ENCODE results near the gene MED27.

MED27 gene

DNA sequence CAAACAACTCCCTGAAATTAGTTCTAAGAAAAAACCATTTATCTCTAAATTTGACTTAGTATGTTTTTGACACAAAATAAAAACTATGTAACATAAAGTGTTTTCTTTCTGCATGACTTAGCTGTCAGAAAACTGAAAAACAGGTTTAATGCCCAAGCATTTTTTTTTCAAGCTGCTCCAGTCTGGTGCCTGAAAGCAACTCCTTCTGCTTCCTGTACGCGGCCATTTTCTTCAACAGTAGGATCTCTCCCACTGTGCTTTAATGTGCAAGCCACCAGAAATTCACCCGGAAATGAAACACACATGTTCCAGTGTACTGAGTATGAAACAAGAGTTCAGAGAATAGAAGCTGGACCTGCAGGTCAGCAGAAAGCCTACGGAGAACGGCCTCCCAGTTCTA lies 161.2 kb downstream of the MED27 start:
- Histone ChIP-seq H3K36me3 (no peaks in the 10 kb centered on the region), H3K4me1 (ENCODE audit: control insufficient read depth in 1 of 2, insufficient read depth in 1 of 2, low read depth in 1 of 2, low read length in 1 of 2) (no peaks in the 10 kb centered on the region), H3K4me3 (ENCODE audit: low read depth in 1 of 2, low read length in 1 of 2) (no peak overlapping the region), H3K9me3 (no peaks in the 10 kb centered on the region), H3K27me3 (no peaks in the 10 kb centered on the region), H3K27ac (no peak overlapping the region)
- TF ChIP-seq, protein P1, sequence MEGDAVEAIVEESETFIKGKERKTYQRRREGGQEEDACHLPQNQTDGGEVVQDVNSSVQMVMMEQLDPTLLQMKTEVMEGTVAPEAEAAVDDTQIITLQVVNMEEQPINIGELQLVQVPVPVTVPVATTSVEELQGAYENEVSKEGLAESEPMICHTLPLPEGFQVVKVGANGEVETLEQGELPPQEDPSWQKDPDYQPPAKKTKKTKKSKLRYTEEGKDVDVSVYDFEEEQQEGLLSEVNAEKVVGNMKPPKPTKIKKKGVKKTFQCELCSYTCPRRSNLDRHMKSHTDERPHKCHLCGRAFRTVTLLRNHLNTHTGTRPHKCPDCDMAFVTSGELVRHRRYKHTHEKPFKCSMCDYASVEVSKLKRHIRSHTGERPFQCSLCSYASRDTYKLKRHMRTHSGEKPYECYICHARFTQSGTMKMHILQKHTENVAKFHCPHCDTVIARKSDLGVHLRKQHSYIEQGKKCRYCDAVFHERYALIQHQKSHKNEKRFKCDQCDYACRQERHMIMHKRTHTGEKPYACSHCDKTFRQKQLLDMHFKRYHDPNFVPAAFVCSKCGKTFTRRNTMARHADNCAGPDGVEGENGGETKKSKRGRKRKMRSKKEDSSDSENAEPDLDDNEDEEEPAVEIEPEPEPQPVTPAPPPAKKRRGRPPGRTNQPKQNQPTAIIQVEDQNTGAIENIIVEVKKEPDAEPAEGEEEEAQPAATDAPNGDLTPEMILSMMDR (IDR thresholded peaks at IDR 0.05) = no peak

- Histone ChIP-seq H3K4me3 (ENCODE audit: low read depth in 1 of 2, low read length in 1 of 2) (no peak overlapping the region), H3K36me3 (no peaks in the 10 kb centered on the region), H3K4me1 (ENCODE audit: control insufficient read depth in 1 of 2, insufficient read depth in 1 of 2, low read depth in 1 of 2, low read length in 1 of 2) (no peaks in the 10 kb centered on the region), H3K9me3 (no peaks in the 10 kb centered on the region), H3K27ac (no peak overlapping the region), H3K27me3 (no peaks in the 10 kb centered on the region)
- TF ChIP-seq, protein P1 (IDR thresholded peaks at IDR 0.05) = no peak
Measured at GRCh38 chr9:131917009-131917408, 162.7 kb downstream of the MED27 start.

GRCh38 chr9:131915181-131915580 lies 164.5 kb downstream of the MED27 start:
- H3K9me3 ChIP-seq = no peaks in the 10 kb centered on the region
- no peak overlapping the region for H3K4me3 ChIP-seq (ENCODE audit: low read depth in 1 of 2, low read length in 1 of 2)

GRCh38 chr9:131912671-131913070 lies 167.0 kb downstream of the MED27 start:
- H3K4me1 ChIP-seq (ENCODE audit: control insufficient read depth in 1 of 2, insufficient read depth in 1 of 2, low read depth in 1 of 2, low read length in 1 of 2) = no peaks in the 10 kb centered on the region
- H3K4me3 ChIP-seq (ENCODE audit: low read depth in 1 of 2, low read length in 1 of 2) = no peak overlapping the region
- TF ChIP-seq, protein P1 (IDR thresholded peaks at IDR 0.05) = no peak
- H3K27ac ChIP-seq = no peak overlapping the region
- no peaks in the 10 kb centered on the region for H3K27me3 ChIP-seq
- no peaks in the 10 kb centered on the region for H3K9me3 ChIP-seq
- no peaks in the 10 kb centered on the region for H3K36me3 ChIP-seq

More at GRCh38 chr9:131915181-131915580, 164.5 kb downstream of the MED27 start:
- no peaks in the 10 kb centered on the region for H3K27me3 ChIP-seq
- no peak overlapping the region for H3K27ac ChIP-seq
- H3K36me3 ChIP-seq = no peaks in the 10 kb centered on the region
- no peaks in the 10 kb centered on the region for H3K4me1 ChIP-seq (ENCODE audit: control insufficient read depth in 1 of 2, insufficient read depth in 1 of 2, low read depth in 1 of 2, low read length in 1 of 2)
- TF ChIP-seq, protein P1 (IDR thresholded peaks at IDR 0.05) = no peak

GRCh38 chr9:131912069-131912468 lies 167.6 kb downstream of the MED27 start:
- no peaks in the 10 kb centered on the region for H3K4me1 ChIP-seq (ENCODE audit: control insufficient read depth in 1 of 2, insufficient read depth in 1 of 2, low read depth in 1 of 2, low read length in 1 of 2)
- no peak overlapping the region for H3K27ac ChIP-seq
- H3K4me3 ChIP-seq (ENCODE audit: low read depth in 1 of 2, low read length in 1 of 2) = no peak overlapping the region
- no peaks in the 10 kb centered on the region for H3K9me3 ChIP-seq
- no peaks in the 10 kb centered on the region for H3K27me3 ChIP-seq
- TF ChIP-seq, protein P1 (IDR thresholded peaks at IDR 0.05) = no peak
- H3K36me3 ChIP-seq = no peaks in the 10 kb centered on the region

DNA sequence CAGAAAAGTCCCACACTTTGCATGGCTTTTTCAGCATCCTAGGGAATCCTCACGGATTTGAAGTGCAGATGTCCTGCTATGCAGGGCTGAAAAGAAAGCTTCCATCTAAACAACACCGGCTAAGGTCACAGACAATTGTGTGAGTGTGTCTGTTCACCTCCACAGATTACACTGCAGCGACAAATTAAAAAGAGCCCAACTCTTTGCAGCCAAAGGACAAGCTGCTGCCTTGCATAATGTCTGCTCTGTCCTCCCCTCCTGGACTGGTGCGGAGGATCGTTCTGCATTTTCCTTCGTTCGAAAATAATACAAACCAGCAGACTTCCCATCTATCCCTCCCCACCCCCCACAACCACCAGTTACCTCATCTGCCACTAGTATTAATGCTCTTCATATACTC lies 169.1 kb downstream of the MED27 start:
- no peaks in the 10 kb centered on the region for H3K27me3 ChIP-seq
- H3K4me3 ChIP-seq (ENCODE audit: low read depth in 1 of 2, low read length in 1 of 2) = no peak overlapping the region
- H3K27ac ChIP-seq = no peak overlapping the region
- no peaks in the 10 kb centered on the region for H3K36me3 ChIP-seq
- no peaks in the 10 kb centered on the region for H3K9me3 ChIP-seq
- TF ChIP-seq, protein P1 (IDR thresholded peaks at IDR 0.05) = no peak
- H3K4me1 ChIP-seq (ENCODE audit: control insufficient read depth in 1 of 2, insufficient read depth in 1 of 2, low read depth in 1 of 2, low read length in 1 of 2) = no peaks in the 10 kb centered on the region
